H1 (cell line): ENCODE measurements around the gene RIMS3. TPM values are rescaled to one million over a fixed set of nuclear protein-coding genes. Genes with fewer than 3 reads are reported as not detected.

Experiments
- CBX8 ChIP-seq: fragments of 300-800, 300-1000 bp; sonication (generic); IDR thresholded peaks from 2 replicates; pipeline ENCODE4 v1.7.1; 2016; ENCODE audit warnings: low read depth, low read length, borderline replicate concordance
- EP300 ChIP-seq, 2 experiments: IDR thresholded peaks; 1 replicate in 1 of 2; 2 replicates in 1 of 2; pipeline ENCODE4 v1.6.1; 2011 to 2012; ENCODE audit warnings: low read depth in 2 of 2, low read length in 2 of 2, mild to moderate bottlenecking in 2 of 2, borderline replicate concordance in 1 of 2, inconsistent platforms in 1 of 2, moderate library complexity in 1 of 2
- SIRT6 ChIP-seq: IDR thresholded peaks from one replicate; pipeline ENCODE4 v1.7.1; 2012; ENCODE audit warnings: low read length, inconsistent platforms
- SP1 ChIP-seq: IDR thresholded peaks from 2 replicates; pipeline ENCODE4 v1.6.1; 2011; ENCODE audit warnings: low read depth, low read length
- TCF12 ChIP-seq: IDR thresholded peaks from 2 replicates; pipeline ENCODE4 v1.6.1; 2011; ENCODE audit warnings: low read depth, mild to moderate bottlenecking, low read length
- polyA plus RNA-seq, 7 experiments: library from polyadenylated mRNA; depleted of rRNA in 3 of 7; stranded (reverse) in 5 of 7; unstranded in 2 of 7; fragments of >200 nt in 5 of 7; fragments of 200-250 nt in 2 of 7; gene quantifications; 1 replicate in 5 of 7; 2 replicates in 1 of 7; 4 replicates in 1 of 7; pipeline versions ENCODE4 v1.2.1 to v1.2.3, GENCODE V29; 2011 to 2013; ENCODE audit warnings: missing spikeins in 2 of 7, mixed read lengths in 2 of 7
- total RNA-seq: library from RNA; stranded (reverse); fragmentation: NEBNext Ultra II Directional; extraction: Animal tissue kit (Norgen Biotek cat#: 25700); gene quantifications from 2 replicates; pipeline ENCODE4 v1.2.1, GENCODE V29; 2021
- TF ChIP-seq, protein P1 (sequence below): IDR thresholded peaks from 2 replicates; pipeline ENCODE4 v1.6.1; 2012; ENCODE audit warnings: inconsistent platforms

RIMS3 gene
- total and polyA plus RNA-seq, 2 of the 8 experiments (the other 6 are each of a cell fraction or from before 2014, with no cell fraction given) = 13.3 to 20.6 TPM

DNA sequence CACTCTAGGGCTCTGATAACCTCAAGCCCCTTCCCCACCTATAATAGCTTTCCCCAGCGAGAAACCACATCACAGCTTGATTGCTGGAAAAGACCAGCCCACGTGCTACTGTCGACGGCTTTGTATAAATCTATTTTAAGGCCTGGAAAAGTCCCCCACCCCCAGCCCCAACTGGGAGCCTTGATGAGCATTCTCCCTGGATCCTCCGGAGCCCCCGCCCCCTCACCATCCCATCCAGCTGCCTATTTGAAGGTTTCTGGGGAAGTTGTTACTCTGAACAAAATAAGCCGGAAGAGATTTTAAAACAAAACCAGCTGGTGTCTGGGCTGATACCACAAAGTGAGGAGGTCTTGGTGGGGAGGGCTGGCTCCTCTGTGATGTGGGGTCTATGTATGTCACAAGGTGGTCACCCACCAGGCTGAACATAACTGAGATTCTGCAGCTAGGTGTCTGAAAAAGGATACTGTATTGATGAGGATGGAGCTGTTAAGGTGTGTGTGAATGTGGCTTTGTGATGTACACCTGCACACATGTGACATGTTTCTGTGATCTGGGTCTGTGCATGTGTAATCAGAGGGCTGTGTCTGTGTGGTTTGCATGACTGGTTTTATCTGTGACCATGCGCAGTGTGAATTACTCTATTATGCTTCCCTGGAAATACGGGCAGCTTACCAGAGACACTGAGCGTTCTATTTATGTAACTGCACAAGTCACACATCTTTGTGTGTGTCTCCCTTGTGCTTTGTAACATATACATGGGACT is 25.0 kb downstream of the RIMS3 start (continued):
- TF ChIP-seq, protein P1, sequence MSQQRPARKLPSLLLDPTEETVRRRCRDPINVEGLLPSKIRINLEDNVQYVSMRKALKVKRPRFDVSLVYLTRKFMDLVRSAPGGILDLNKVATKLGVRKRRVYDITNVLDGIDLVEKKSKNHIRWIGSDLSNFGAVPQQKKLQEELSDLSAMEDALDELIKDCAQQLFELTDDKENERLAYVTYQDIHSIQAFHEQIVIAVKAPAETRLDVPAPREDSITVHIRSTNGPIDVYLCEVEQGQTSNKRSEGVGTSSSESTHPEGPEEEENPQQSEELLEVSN = no peak
- TF ChIP-seq CBX8 = no peak
- no peak for TF ChIP-seq TCF12
- no peak for TF ChIP-seq EP300 (IDR thresholded peaks at IDR 0.05; ENCODE audit: borderline replicate concordance in 1 of 2, low read depth in 2 of 2, low read length in 2 of 2)
- no peak for TF ChIP-seq SIRT6
- no peak for TF ChIP-seq SP1
